Mesodermal cell (in vitro differentiated cells): ENCODE measurements around the gene MAPKAPK2.
A peak's percentile ranks its signal among the peaks of the same experiment; 100 is the strongest.

ENCODE experiments used
- H3K27ac ChIP-seq: 2 replicates; pipeline ENCODE4 v1.7.0; 2013; ENCODE audit warnings: mild to moderate bottlenecking, low read depth, low read length, moderate library complexity; ENCODE audit not compliant: severe bottlenecking
- H3K36me3 ChIP-seq: 2 replicates; pipeline ENCODE4 v1.7.1; 2013; ENCODE audit warnings: mild to moderate bottlenecking, low read length, moderate library complexity; ENCODE audit not compliant: control insufficient read depth, insufficient read depth
- H3K4me1 ChIP-seq: one replicate; pipeline ENCODE4 v1.7.1; 2013; ENCODE audit warnings: mild to moderate bottlenecking, low read length; ENCODE audit not compliant: insufficient read depth, control insufficient read depth, poor library complexity, severe bottlenecking
- H3K4me3 ChIP-seq: 2 replicates; pipeline ENCODE4 v1.7.0; 2013; ENCODE audit warnings: low read length, control low read depth, mild to moderate bottlenecking; ENCODE audit not compliant: insufficient read depth, poor library complexity, severe bottlenecking; ENCODE audit errors: extremely low read depth
- H3K9me3 ChIP-seq: 2 replicates; pipeline ENCODE4 v1.7.1; 2013; ENCODE audit warnings: mild to moderate bottlenecking, low read length, moderate library complexity; ENCODE audit not compliant: control insufficient read depth
- WGBS, 2 experiments: methylation state at CpG; one replicate each; pipeline ENCODE4 v1.1.5; 2013; ENCODE audit warnings: missing lambda C conversion rate in 2 of 2; ENCODE audit not compliant: insufficient coverage in 2 of 2; 5-methylcytosine and 5-hydroxymethylcytosine counted together

MAPKAPK2 gene

GRCh38 chr1:206734499-206735142 is 49.9 kb downstream of the MAPKAPK2 start:
- H3K27ac ChIP-seq, result no peak overlapping the region
- H3K4me1 ChIP-seq, result peaks cover 7% of the 10 kb centered on the region
- no peaks in the 10 kb centered on the region for H3K9me3 ChIP-seq
- peaks cover 75% of the 10 kb centered on the region for H3K36me3 ChIP-seq
- WGBS, 2 experiments, result 71 to 77% methylated on average over 8 to 9 of the region's 9 CpGs
- no peak overlapping the region for H3K4me3 ChIP-seq

- Histone ChIP-seq H3K9me3 (no peaks in the 10 kb centered on the region), H3K4me3 (no peak overlapping the region), H3K36me3 (peaks cover 65% of the 10 kb centered on the region), H3K27ac (no peak overlapping the region), H3K4me1 (peaks cover 7% of the 10 kb centered on the region)
- WGBS, 2 experiments, result 64 to 75% methylated on average over 3 to 5 of the region's 5 CpGs
Measured at GRCh38 chr1:206735553-206736031, 50.9 kb downstream of the MAPKAPK2 start.

- Histone ChIP-seq H3K36me3 (peaks cover 50% of the 10 kb centered on the region), H3K27ac (peak overlapping the region; percentile 16), H3K9me3 (no peaks in the 10 kb centered on the region), H3K4me1 (peaks cover 7% of the 10 kb centered on the region), H3K4me3 (no peak overlapping the region)
- 94 to 97% methylated on average over 12 of the region's 14 CpGs for WGBS, 2 experiments
Measured at GRCh38 chr1:206736878-206737728, 52.4 kb downstream of the MAPKAPK2 start.

GRCh38 chr1:206737729-206738201 is 53.1 kb downstream of the MAPKAPK2 start:
- Histone ChIP-seq H3K36me3 (peaks cover 43% of the 10 kb centered on the region), H3K9me3 (no peaks in the 10 kb centered on the region), H3K27ac (peak overlapping the region; percentile 16), H3K4me3 (no peak overlapping the region), H3K4me1 (peaks cover 8% of the 10 kb centered on the region)
- WGBS, 2 experiments, result 100% methylated on average over 1 of the region's 3 CpGs; no CpG with 5 or more reads in 1 of the 2 experiments

- Histone ChIP-seq H3K4me3 (no peak overlapping the region), H3K4me1 (peaks cover 11% of the 10 kb centered on the region), H3K9me3 (no peaks in the 10 kb centered on the region), H3K27ac (no peak overlapping the region), H3K36me3 (peaks cover 37% of the 10 kb centered on the region)
- 29 to 33% methylated on average over 2 of the region's 3 CpGs for WGBS, 2 experiments
Measured at GRCh38 chr1:206738370-206739366, 54.0 kb downstream of the MAPKAPK2 start.

- 50 to 67% methylated on average over 3 of the region's 5 CpGs for WGBS, 2 experiments
- H3K36me3 ChIP-seq, result peaks cover 29% of the 10 kb centered on the region
- H3K27ac ChIP-seq, result no peak overlapping the region
- no peaks in the 10 kb centered on the region for H3K9me3 ChIP-seq
- no peak overlapping the region for H3K4me3 ChIP-seq
- peaks cover 11% of the 10 kb centered on the region for H3K4me1 ChIP-seq
Measured at GRCh38 chr1:206739411-206740076, 54.8 kb downstream of the MAPKAPK2 start.

GRCh38 chr1:206741142-206741701 is 56.5 kb downstream of the MAPKAPK2 start:
- H3K4me1 ChIP-seq, result peaks cover 11% of the 10 kb centered on the region
- 89 to 95% methylated on average over 4 to 5 of the region's 6 CpGs for WGBS, 2 experiments

GRCh38 chr1:206742719-206743383 is 58.1 kb downstream of the MAPKAPK2 start:
- H3K4me1 ChIP-seq, result peaks cover 11% of the 10 kb centered on the region
- peaks cover 4% of the 10 kb centered on the region for H3K36me3 ChIP-seq
- no peak overlapping the region for H3K27ac ChIP-seq
- 64 to 68% methylated on average over 4 to 7 of the region's 13 CpGs for WGBS, 2 experiments
- H3K4me3 ChIP-seq, result no peak overlapping the region
- H3K9me3 ChIP-seq, result no peaks in the 10 kb centered on the region

More at GRCh38 chr1:206741142-206741701, 56.5 kb downstream of the MAPKAPK2 start:
- H3K27ac ChIP-seq, result no peak overlapping the region
- H3K9me3 ChIP-seq, result no peaks in the 10 kb centered on the region
- no peak overlapping the region for H3K4me3 ChIP-seq
- H3K36me3 ChIP-seq, result peaks cover 13% of the 10 kb centered on the region

- Histone ChIP-seq H3K4me1 (peaks cover 4% of the 10 kb centered on the region), H3K27ac (no peak overlapping the region), H3K36me3 (no peaks in the 10 kb centered on the region), H3K4me3 (no peak overlapping the region), H3K9me3 (no peaks in the 10 kb centered on the region)
- 66 to 88% methylated on average over 4 of the region's 4 CpGs for WGBS, 2 experiments
Measured at GRCh38 chr1:206744683-206745082, 60.0 kb downstream of the MAPKAPK2 start.
